Endothelial cell of umbilical vein (primary cell): ENCODE data around the gene MIF4GD. TPM values are rescaled to one million over a fixed set of nuclear protein-coding genes. Genes with fewer than 3 reads are reported as not detected.

Experiments
- BruUV-seq: library from RNA; stranded (reverse); fragments of 400-500 nt; replicated peaks from 2 replicates; lab custom pipeline; 2021; lab: Mats Ljungman, UMichigan
- CTCF ChIA-PET: fragments of 300-600, 350-600 bp; sonication (Branson Sonifier 250); formaldehyde crosslinking; loops from one replicate; lab custom pipeline; 2021; ENCODE audit warnings: antibody characterized with exemption, inconsistent platforms; lab: Charles Lee
- POLR2A ChIA-PET: fragments of 300-600, 350-600 bp; sonication (Branson Sonifier 250); formaldehyde crosslinking; loops from one replicate; lab custom pipeline; 2021; ENCODE audit warnings: antibody characterized with exemption, inconsistent platforms; lab: Charles Lee
- DNase-seq: peaks from one replicate; pipeline ENCODE4 v3.0.0-alpha.2; 2011; ENCODE audit warnings: low read depth, low spot score
- FAIRE-seq: peaks from 2 replicates; lab custom pipeline; 2011; peaks lifted over from hg19 to GRCh38; lab: Jason Lieb, UNC
- H2AFZ ChIP-seq: 2 replicates; pipeline ENCODE4 v1.6.0; 2012; ENCODE audit warnings: low read depth, low read length, control low read depth, inconsistent platforms
- H3K27ac ChIP-seq: 2 replicates; pipeline ENCODE4 v1.5.1; 2011; ENCODE audit warnings: low read depth, mild to moderate bottlenecking, control low read depth, low read length, moderate library complexity; ENCODE audit not compliant: insufficient read depth
- H3K27me3 ChIP-seq, 2 experiments: 2 replicates each; pipeline versions ENCODE4 v1.6.0 to v1.6.1; 2011; ENCODE audit warnings: low read length in 2 of 2, mixed read lengths in 1 of 2; ENCODE audit not compliant: control insufficient read depth in 2 of 2, insufficient read depth in 2 of 2
- H3K36me3 ChIP-seq, 2 experiments: 2 replicates in 1 of 2; 3 replicates in 1 of 2; pipeline ENCODE4 v1.5.1; 2011; ENCODE audit warnings: low read length in 2 of 2, mild to moderate bottlenecking in 1 of 2, moderate library complexity in 1 of 2; ENCODE audit not compliant: control insufficient read depth in 2 of 2, insufficient read depth in 2 of 2; ENCODE audit errors: extremely low read depth in 1 of 2
- H3K4me1 ChIP-seq: 3 replicates; pipeline ENCODE4 v1.5.1; 2011; ENCODE audit warnings: mild to moderate bottlenecking, low read length; ENCODE audit not compliant: control insufficient read depth, insufficient read depth; ENCODE audit errors: extremely low read depth
- H3K4me2 ChIP-seq: 2 replicates; pipeline ENCODE4 v1.6.1; 2011; ENCODE audit warnings: low read length, control low read depth, mixed read lengths; ENCODE audit not compliant: insufficient read depth
- H3K4me3 ChIP-seq, 3 experiments: fragments of 200-600 bp in 1 of 3; sonication (generic), shearing (Covaris generic) in 1 of 3; replicated peaks in 1 of 3; 2 replicates each; pipeline ENCODE4 v1.5.1; 2011 to 2016; ENCODE audit warnings: control low read depth in 3 of 3, low read length in 3 of 3, mild to moderate bottlenecking in 2 of 3, inconsistent platforms in 1 of 3, low read depth in 1 of 3, moderate library complexity in 1 of 3; ENCODE audit not compliant: insufficient read depth in 1 of 3
- H3K79me2 ChIP-seq: 2 replicates; pipeline ENCODE4 v1.6.0; 2012; ENCODE audit warnings: low read length, inconsistent platforms; ENCODE audit not compliant: control insufficient read depth, insufficient read depth
- H3K9ac ChIP-seq: replicated peaks from 2 replicates; pipeline ENCODE3; 2011; ENCODE audit warnings: low read length, control low read depth; ENCODE audit not compliant: insufficient read depth; ENCODE audit errors: extremely low read depth
- H3K9me1 ChIP-seq: replicated peaks from 3 replicates; pipeline ENCODE4 v1.6.0; 2011; ENCODE audit warnings: mild to moderate bottlenecking, low read length; ENCODE audit not compliant: control insufficient read depth, insufficient read depth; ENCODE audit errors: extremely low read depth
- H3K9me3 ChIP-seq: replicated peaks from 2 replicates; pipeline ENCODE4 v1.5.1; 2012; ENCODE audit warnings: low read length, inconsistent platforms; ENCODE audit not compliant: control insufficient read depth, insufficient read depth
- H4K20me1 ChIP-seq: replicated peaks from 2 replicates; pipeline ENCODE3; 2011; ENCODE audit warnings: mild to moderate bottlenecking, low read length; ENCODE audit not compliant: control insufficient read depth, insufficient read depth; ENCODE audit errors: extremely low read depth
- EZH2 ChIP-seq: IDR thresholded peaks from 2 replicates; pipeline ENCODE4 v1.6.1; 2012; ENCODE audit warnings: borderline replicate concordance, low read depth, mild to moderate bottlenecking, moderate library complexity, low read length, inconsistent platforms; ENCODE audit not compliant: severe bottlenecking
- FOS ChIP-seq: IDR thresholded peaks from 2 replicates; pipeline ENCODE4 v1.6.1; 2011; ENCODE audit warnings: mild to moderate bottlenecking, low read length, moderate library complexity, borderline replicate concordance; ENCODE audit not compliant: insufficient read depth
- GATA2 ChIP-seq: IDR thresholded peaks from 2 replicates; pipeline ENCODE4 v1.7.0; 2011; ENCODE audit warnings: low read depth, mild to moderate bottlenecking, moderate library complexity, mixed read lengths, low read length; ENCODE audit not compliant: insufficient read length, insufficient read depth
- JUN ChIP-seq: IDR thresholded peaks from 2 replicates; pipeline ENCODE4 v1.6.1; 2011; ENCODE audit warnings: borderline replicate concordance, low read depth; ENCODE audit not compliant: insufficient read length, insufficient read depth
- MYC ChIP-seq: IDR thresholded peaks from one replicate; pipeline ENCODE4 v1.6.1; 2011; ENCODE audit warnings: mild to moderate bottlenecking, low read depth, low read length
- POLR2A ChIP-seq: IDR thresholded peaks from 2 replicates; pipeline ENCODE4 v1.6.1; 2012; ENCODE audit warnings: low read depth, mild to moderate bottlenecking, control low read depth, low read length
- POLR2AphosphoS5 ChIP-seq: IDR thresholded peaks from 2 replicates; pipeline ENCODE4 v1.6.1; 2012; ENCODE audit warnings: low read depth, mild to moderate bottlenecking, control low read depth, low read length, moderate library complexity; ENCODE audit not compliant: insufficient read depth
- dilution Hi-C: fragments of 300-500 bp; cut with MboI; formaldehyde crosslinking; loops from one replicate; pipeline ENCODE4 v1.15.0; 2019; ENCODE audit warnings: low sequenced_read_pairs; ENCODE audit not compliant: extremely low pct_ligation_motif_present
- intact Hi-C: fragments of 100-400 bp; cut with micrococcal nuclease; formaldehyde crosslinking; loops from one replicate; pipeline ENCODE4 v1.10.0; 2022
- polyA plus RNA-seq, 4 experiments: library from polyadenylated mRNA; depleted of rRNA in 3 of 4; stranded (reverse) in 3 of 4; unstranded in 1 of 4; fragments of >200 nt; gene quantifications; 2 replicates each; pipeline versions ENCODE4 v1.2.1 to v1.2.3, GENCODE V29; 2011 to 2012; ENCODE audit warnings: missing spikeins in 1 of 4
- total RNA-seq: library from RNA; stranded (reverse); gene quantifications from 2 replicates; pipeline ENCODE4 v1.2.3, GENCODE V29; 2021
- TF ChIP-seq, protein P1 (sequence below), 2 donors: IDR thresholded peaks; 1 replicate in 1 of 2; 2 replicates in 1 of 2; pipeline ENCODE4 v1.5.1; 2011; ENCODE audit warnings: low read length in 2 of 2, mild to moderate bottlenecking in 2 of 2, moderate library complexity in 2 of 2, control low read depth in 1 of 2, inconsistent platforms in 1 of 2, low read depth in 1 of 2; ENCODE audit not compliant: insufficient read depth in 1 of 2; ENCODE audit errors: extremely low read depth in 1 of 2
- TF ChIP-seq, protein P2 (sequence below): IDR thresholded peaks from 2 replicates; pipeline ENCODE4 v1.6.1; 2011; ENCODE audit not compliant: insufficient read depth, insufficient read length

Gene MIF4GD
- total and polyA plus RNA-seq, 2 donors (not counting 3 experiments of a cell fraction or from before 2014, with no cell fraction given): 12.4 to 35.7 TPM

GRCh38 chr17:75218131-75218530 is 52.9 kb downstream of the MIF4GD start:
- H3K4me1 ChIP-seq: no peaks in the 10 kb centered on the region
- no peaks in the 10 kb centered on the region for H4K20me1 ChIP-seq
- no peaks in the 10 kb centered on the region for H3K27me3 ChIP-seq
- H3K79me2 ChIP-seq: no peaks in the 10 kb centered on the region
- POLR2A ChIA-PET: no interaction called here
- no peak overlapping the region for H3K9ac ChIP-seq
- dilution Hi-C loops: no loop called here
- H3K9me3 ChIP-seq: no peaks in the 10 kb centered on the region
- intact Hi-C loops: no loop called here
- TF ChIP-seq, protein P1, sequence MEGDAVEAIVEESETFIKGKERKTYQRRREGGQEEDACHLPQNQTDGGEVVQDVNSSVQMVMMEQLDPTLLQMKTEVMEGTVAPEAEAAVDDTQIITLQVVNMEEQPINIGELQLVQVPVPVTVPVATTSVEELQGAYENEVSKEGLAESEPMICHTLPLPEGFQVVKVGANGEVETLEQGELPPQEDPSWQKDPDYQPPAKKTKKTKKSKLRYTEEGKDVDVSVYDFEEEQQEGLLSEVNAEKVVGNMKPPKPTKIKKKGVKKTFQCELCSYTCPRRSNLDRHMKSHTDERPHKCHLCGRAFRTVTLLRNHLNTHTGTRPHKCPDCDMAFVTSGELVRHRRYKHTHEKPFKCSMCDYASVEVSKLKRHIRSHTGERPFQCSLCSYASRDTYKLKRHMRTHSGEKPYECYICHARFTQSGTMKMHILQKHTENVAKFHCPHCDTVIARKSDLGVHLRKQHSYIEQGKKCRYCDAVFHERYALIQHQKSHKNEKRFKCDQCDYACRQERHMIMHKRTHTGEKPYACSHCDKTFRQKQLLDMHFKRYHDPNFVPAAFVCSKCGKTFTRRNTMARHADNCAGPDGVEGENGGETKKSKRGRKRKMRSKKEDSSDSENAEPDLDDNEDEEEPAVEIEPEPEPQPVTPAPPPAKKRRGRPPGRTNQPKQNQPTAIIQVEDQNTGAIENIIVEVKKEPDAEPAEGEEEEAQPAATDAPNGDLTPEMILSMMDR (IDR thresholded peaks at IDR 0.05; ENCODE audit: extremely low read depth in 1 of 2, insufficient read depth in 1 of 2, low read depth in 1 of 2, low read length in 2 of 2): no peak
- TF ChIP-seq POLR2AphosphoS5 (no peak), FOS (no peak), EZH2 (no peak), GATA2 (no peak), MYC (no peak), POLR2A (no peak), JUN (no peak)
- TF ChIP-seq, protein P2, sequence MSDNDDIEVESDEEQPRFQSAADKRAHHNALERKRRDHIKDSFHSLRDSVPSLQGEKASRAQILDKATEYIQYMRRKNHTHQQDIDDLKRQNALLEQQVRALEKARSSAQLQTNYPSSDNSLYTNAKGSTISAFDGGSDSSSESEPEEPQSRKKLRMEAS: no peak
- CTCF ChIA-PET: interaction anchor here (0.6 to 0.8 kb wide), 2 partner anchors 104 to 230 kb away, joined by 3 to 4 read pairs; no protein-coding TSS in a partner anchor
- no TSS peak for BruUV-seq
- H3K4me3 ChIP-seq: no peak overlapping the region
- H3K27ac ChIP-seq: no peak overlapping the region
- H3K9me1 ChIP-seq: no peaks in the 10 kb centered on the region
- H3K36me3 ChIP-seq: peaks cover 14 to 36% of the 10 kb centered on the region in 2 experiments
- no peak for DNase-seq
- no peak overlapping the region for H3K4me2 ChIP-seq
- no peak overlapping the region for H2AFZ ChIP-seq
- no peak for FAIRE-seq

Other genes starting within 250 kb of the MIF4GD start
- 200 and 202 TPM in 2 replicates for gene ATP5PD, start 224.3 kb downstream of the MIF4GD start, total RNA-seq
- 176 and 182 TPM in 2 replicates for gene ATP5PD, start 224.3 kb downstream of the MIF4GD start, polyA plus RNA-seq
- 20.6 and 23.2 TPM in 2 replicates for gene KCTD2, start 224.0 kb downstream of the MIF4GD start, total RNA-seq
- gene KCTD2, start 224.0 kb downstream of the MIF4GD start, polyA plus RNA-seq: 24.3 and 24.8 TPM in 2 replicates
- 16.4 and 17.4 TPM in 2 replicates for gene SLC16A5, start 183.3 kb downstream of the MIF4GD start, total RNA-seq
- 23.3 and 31.9 TPM in 2 replicates for gene SLC16A5, start 183.3 kb downstream of the MIF4GD start, polyA plus RNA-seq
- gene ARMC7, start 161.3 kb downstream of the MIF4GD start, total RNA-seq: 14.5 and 15.7 TPM in 2 replicates
- 11.8 and 13.1 TPM in 2 replicates for gene ARMC7, start 161.3 kb downstream of the MIF4GD start, polyA plus RNA-seq
- 32.6 and 39.2 TPM in 2 replicates for gene NT5C, start 139.5 kb downstream of the MIF4GD start, total RNA-seq
- 29.1 and 38.0 TPM in 2 replicates for gene NT5C, start 139.5 kb downstream of the MIF4GD start, polyA plus RNA-seq
- 352 and 364 TPM in 2 replicates for gene JPT1, start 116.7 kb downstream of the MIF4GD start, total RNA-seq
- 143 and 212 TPM in 2 replicates for gene JPT1, start 116.7 kb downstream of the MIF4GD start, polyA plus RNA-seq
- 424 and 437 TPM in 2 replicates for gene SUMO2, start 88.3 kb downstream of the MIF4GD start, total RNA-seq
- 62.0 and 75.6 TPM in 2 replicates for gene SUMO2, start 88.3 kb downstream of the MIF4GD start, polyA plus RNA-seq
- 98.3 and 105 TPM in 2 replicates for gene NUP85, start 65.6 kb downstream of the MIF4GD start, total RNA-seq
- 116 and 120 TPM in 2 replicates for gene NUP85, start 65.6 kb downstream of the MIF4GD start, polyA plus RNA-seq
- gene GGA3, start 9.6 kb downstream of the MIF4GD start, total RNA-seq: 39.2 and 62.9 TPM in 2 replicates
- gene GGA3, start 9.6 kb downstream of the MIF4GD start, polyA plus RNA-seq: 41.2 and 41.6 TPM in 2 replicates
- gene MRPS7, start 9.4 kb downstream of the MIF4GD start, total RNA-seq: 65.7 and 79.8 TPM in 2 replicates
- 74.8 and 82.8 TPM in 2 replicates for gene MRPS7, start 9.4 kb downstream of the MIF4GD start, polyA plus RNA-seq
- gene SLC25A19, start 18.2 kb upstream of the MIF4GD start, total RNA-seq: 16.8 and 20.9 TPM in 2 replicates
- gene SLC25A19, start 18.2 kb upstream of the MIF4GD start, polyA plus RNA-seq: 20.0 and 20.6 TPM in 2 replicates
- 93.9 and 94.8 TPM in 2 replicates for gene GRB2, start 134.4 kb upstream of the MIF4GD start, total RNA-seq
- 41.8 and 51.5 TPM in 2 replicates for gene GRB2, start 134.4 kb upstream of the MIF4GD start, polyA plus RNA-seq
- gene TMEM94, start 185.4 kb upstream of the MIF4GD start, total RNA-seq: 68.4 and 69.2 TPM in 2 replicates
- gene TMEM94, start 185.4 kb upstream of the MIF4GD start, polyA plus RNA-seq: 75.9 and 131 TPM in 2 replicates
- gene CASKIN2, start 244.3 kb upstream of the MIF4GD start, total RNA-seq: 34.6 and 37.6 TPM in 2 replicates
- gene CASKIN2, start 244.3 kb upstream of the MIF4GD start, polyA plus RNA-seq: 10.6 and 13.0 TPM in 2 replicates
- gene TSEN54, start 245.3 kb upstream of the MIF4GD start, total RNA-seq: 16.7 and 22.3 TPM in 2 replicates
- 26.3 and 28.8 TPM in 2 replicates for gene TSEN54, start 245.3 kb upstream of the MIF4GD start, polyA plus RNA-seq